Liver (tissue), 3 donors: Measurements from ENCODE around the gene CNNM2.

Experiments
- CTCF ChIP-seq: fragments of 150-350 bp; IDR thresholded peaks from 2 replicates; pipeline ENCODE4 v1.5.1; 2017; ENCODE audit warnings: improper control_type of control experiment, low read depth, low read length; ENCODE audit not compliant: missing input control
- GABPA ChIP-seq, 2 donors: IDR thresholded peaks in 1 of 2; conservative IDR thresholded peaks in 1 of 2; 2 replicates each; pipeline ENCODE4 v1.6.1; 2016; ENCODE audit warnings: antibody characterized with exemption in 2 of 2, mild to moderate bottlenecking in 1 of 2, moderate library complexity in 1 of 2
- HNF4G ChIP-seq: IDR thresholded peaks from 2 replicates; pipeline ENCODE4 v1.6.1; 2016; ENCODE audit warnings: antibody characterized with exemption
- NR2F2 ChIP-seq: IDR thresholded peaks from 2 replicates; pipeline ENCODE4 v1.6.1; 2016; ENCODE audit warnings: antibody characterized with exemption
- RAD21 ChIP-seq, 2 donors: IDR thresholded peaks; 2 replicates each; pipeline ENCODE4 v1.6.1; 2016; ENCODE audit warnings: antibody characterized with exemption in 2 of 2, mild to moderate bottlenecking in 2 of 2
- RXRA ChIP-seq, 2 donors: IDR thresholded peaks; 2 replicates each; pipeline ENCODE4 v1.6.1; 2017 to 2018; ENCODE audit warnings: antibody characterized with exemption in 2 of 2, mild to moderate bottlenecking in 1 of 2
- TAF1 ChIP-seq: conservative IDR thresholded peaks from 2 replicates; pipeline ENCODE4 v1.6.1; 2016; ENCODE audit warnings: antibody characterized with exemption, mild to moderate bottlenecking
- YY1 ChIP-seq: IDR thresholded peaks from 2 replicates; pipeline ENCODE4 v1.6.1; 2016; ENCODE audit warnings: antibody characterized with exemption, mild to moderate bottlenecking
- donor health status: healthy.
- donor health status: healthy.

- no peak for TF ChIP-seq NR2F2
- no peak for TF ChIP-seq CTCF
- no peak for TF ChIP-seq TAF1
- TF ChIP-seq RXRA (IDR thresholded peaks at IDR 0.05), result no peak
- TF ChIP-seq YY1, result no peak
- no peak for TF ChIP-seq HNF4G
- no peak for TF ChIP-seq GABPA (IDR thresholded peaks at IDR 0.05 in 1 of 2, conservative IDR thresholded peaks at IDR 0.05 in 1 of 2)
- TF ChIP-seq RAD21 (IDR thresholded peaks at IDR 0.05), result no peak
Measured at GRCh38 chr10:102904346-102904745, 13.7 kb upstream of the CNNM2 start.
